HepG2 (cell line): ENCODE data around the gene JADE2. TPM values are rescaled to one million over a fixed set of nuclear protein-coding genes. Genes with fewer than 3 reads are reported as not detected.
A peak's percentile ranks its signal among the peaks of the same experiment; 100 is the strongest.

Experiments used
- ATAC-seq: fragments of 200-7000 bp; cut with Tn5 transposase; 3 replicates; pipeline ENCODE4 v1.9.1; 2020; ENCODE audit warnings: mild to moderate bottlenecking, moderate library complexity
- BruUV-seq: library from RNA; stranded (reverse); fragments of 400-500 nt; replicated peaks from 2 replicates; lab custom pipeline; 2021; lab: Mats Ljungman, UMichigan
- CTCF ChIA-PET: fragments of 300-600 bp; formaldehyde crosslinking; extraction: SDS; loops from one replicate; lab custom pipeline; 2021; ENCODE audit warnings: low total read pairs, inconsistent platforms, low intra/inter-chr PET ratio; lab: Yijun Ruan, JAX
- POLR2A ChIA-PET: fragments of 350-600 bp; sonication (Branson Sonifier 250); formaldehyde crosslinking; loops from one replicate; lab custom pipeline; 2020; ENCODE audit warnings: antibody characterized with exemption, inconsistent platforms; lab: Yijun Ruan, JAX
- DNase-seq: peaks from one replicate; pipeline ENCODE4 v3.0.0-alpha.2; 2015; ENCODE audit warnings: low spot score
- FAIRE-seq: peaks from 3 replicates; lab custom pipeline; 2011; peaks lifted over from hg19 to GRCh38; lab: Jason Lieb, UNC
- H2AFZ ChIP-seq: one replicate; pipeline ENCODE4 v1.6.1; 2011; ENCODE audit warnings: low read length, inconsistent platforms
- H3K27ac ChIP-seq: fragments of 300-600 bp; 3 replicates; pipeline ENCODE4 v1.8.0; 2011; ENCODE audit warnings: mixed run types, mild to moderate bottlenecking, mixed read lengths, low read length, inconsistent platforms; ENCODE audit not compliant: insufficient read depth; ENCODE audit errors: extremely low read length
- H3K27me3 ChIP-seq, 2 experiments: fragments of 200-600 bp in 1 of 2; 2 replicates in 1 of 2; 3 replicates in 1 of 2; pipeline versions ENCODE4 v1.6.0 to v1.8.0; 2011; ENCODE audit warnings: low read length in 2 of 2, mild to moderate bottlenecking in 2 of 2, moderate library complexity in 2 of 2, inconsistent platforms in 1 of 2; ENCODE audit not compliant: insufficient read depth in 2 of 2, control insufficient read depth in 1 of 2
- H3K36me3 ChIP-seq, 2 experiments: fragments of 200-600 bp in 1 of 2; replicated peaks in 1 of 2; 2 replicates in 1 of 2; 3 replicates in 1 of 2; pipeline versions ENCODE4 v1.5.1 to v1.8.0; 2011; ENCODE audit warnings: low read length in 2 of 2, inconsistent platforms in 1 of 2; ENCODE audit not compliant: insufficient read depth in 2 of 2, control insufficient read depth in 1 of 2
- H3K4me1 ChIP-seq: 2 replicates; pipeline ENCODE4 v1.5.1; 2012; ENCODE audit warnings: low read length, inconsistent platforms; ENCODE audit not compliant: insufficient read depth
- H3K4me2 ChIP-seq: 2 replicates; pipeline ENCODE4 v1.6.0; 2011; ENCODE audit warnings: low read depth, low read length, inconsistent platforms
- H3K4me3 ChIP-seq, 3 experiments: fragments of 200-600 bp in 1 of 3; sonication (generic), shearing (Covaris generic) in 1 of 3; replicated peaks in 1 of 3; 2 replicates each; pipeline ENCODE4 v1.5.1; 2011 to 2016; ENCODE audit warnings: low read length in 3 of 3, inconsistent platforms in 2 of 3, low read depth in 2 of 3, mild to moderate bottlenecking in 2 of 3, control low read depth in 1 of 3, mixed read lengths in 1 of 3; ENCODE audit not compliant: insufficient read depth in 1 of 3
- H3K79me2 ChIP-seq: one replicate; pipeline ENCODE4 v1.6.1; 2011; ENCODE audit warnings: low read length, inconsistent platforms; ENCODE audit not compliant: insufficient read depth
- H3K9ac ChIP-seq: 2 replicates; pipeline ENCODE4 v1.6.0; 2011; ENCODE audit warnings: mild to moderate bottlenecking, low read depth, low read length, inconsistent platforms; ENCODE audit not compliant: insufficient read depth
- H3K9me3 ChIP-seq: 2 replicates; pipeline ENCODE4 v1.5.1; 2012; ENCODE audit warnings: mild to moderate bottlenecking, low read length
- H4K20me1 ChIP-seq: 2 replicates; pipeline ENCODE4 v1.6.0; 2011; ENCODE audit warnings: inconsistent platforms, mild to moderate bottlenecking, low read length, moderate library complexity; ENCODE audit not compliant: insufficient read depth
- ARNT2 ChIP-seq: sonication (generic); formaldehyde crosslinking; IDR thresholded peaks from 2 replicates; pipeline ENCODE4 v1.8.0; 2022; ENCODE audit warnings: mild to moderate bottlenecking, low read depth, missing genetic modification reagents, moderate library complexity
- FOSL2 ChIP-seq: sonication (generic); formaldehyde crosslinking; IDR thresholded peaks from 2 replicates; pipeline ENCODE4 v1.4.0; 2020; ENCODE audit warnings: missing genetic modification reagents
- HNRNPK ChIP-seq: fragments of 200-400 bp; formaldehyde crosslinking; IDR thresholded peaks from 2 replicates; pipeline ENCODE4 v1.6.1; 2018; ENCODE audit warnings: low read length, low read depth, moderate library complexity, mild to moderate bottlenecking; ENCODE audit not compliant: poor library complexity, severe bottlenecking
- IRF9 ChIP-seq: sonication (generic); formaldehyde crosslinking; IDR thresholded peaks from 2 replicates; pipeline ENCODE4 v1.8.0; 2022; ENCODE audit warnings: missing genetic modification reagents, mild to moderate bottlenecking, borderline replicate concordance
- LCORL ChIP-seq, 2 experiments: fragments of 450-650 bp in 1 of 2; sonication (generic) in 1 of 2; formaldehyde crosslinking in 1 of 2; IDR thresholded peaks; 2 replicates each; pipeline versions ENCODE4 v1.5.0 to v1.6.1; 2017 to 2020; ENCODE audit warnings: antibody characterized with exemption in 1 of 2, missing genetic modification reagents in 1 of 2
- RBFOX2 ChIP-seq: fragments of 200-400 bp; formaldehyde crosslinking; IDR thresholded peaks from 2 replicates; pipeline ENCODE4 v1.6.1; 2017; ENCODE audit warnings: low read depth, mild to moderate bottlenecking, low read length
- TIGD3 ChIP-seq: sonication (generic); formaldehyde crosslinking; IDR thresholded peaks from 2 replicates; pipeline ENCODE4 v1.5.1; 2020; ENCODE audit warnings: mild to moderate bottlenecking, missing genetic modification reagents, borderline replicate concordance
- WIZ ChIP-seq: sonication (generic); formaldehyde crosslinking; IDR thresholded peaks from 2 replicates; pipeline ENCODE4 v1.5.1; 2020; ENCODE audit warnings: mild to moderate bottlenecking, missing genetic modification reagents
- ZIK1 ChIP-seq: sonication (generic); formaldehyde crosslinking; IDR thresholded peaks from 2 replicates; pipeline ENCODE4 v1.5.0; 2020; ENCODE audit warnings: mild to moderate bottlenecking, low read depth, missing genetic modification reagents, borderline replicate concordance
- ZNF317 ChIP-seq: sonication (generic); formaldehyde crosslinking; IDR thresholded peaks from 2 replicates; pipeline ENCODE4 v1.5.0; 2020; ENCODE audit warnings: mild to moderate bottlenecking, missing genetic modification reagents
- ZNF382 ChIP-seq: sonication (generic); formaldehyde crosslinking; IDR thresholded peaks from 2 replicates; pipeline ENCODE4 v1.5.0; 2020; ENCODE audit warnings: missing genetic modification reagents, mild to moderate bottlenecking, borderline replicate concordance
- ZNF580 ChIP-seq: IDR thresholded peaks from 2 replicates; pipeline ENCODE4 v1.6.1; 2016; ENCODE audit warnings: low read depth, borderline replicate concordance
- ZNF660 ChIP-seq: sonication (generic); formaldehyde crosslinking; IDR thresholded peaks from 2 replicates; pipeline ENCODE4 v1.5.1; 2020; ENCODE audit warnings: mild to moderate bottlenecking, low read depth, missing genetic modification reagents, borderline replicate concordance
- WGBS: methylation state at CpG from one replicate; pipeline ENCODE4 v1.1.6; 2017; ENCODE audit warnings: low lambda C conversion rate; 5-methylcytosine and 5-hydroxymethylcytosine counted together
- in situ Hi-C: cut with HindIII; loops from 2 replicates; pipeline ENCODE4 v1.10.0; 2017; ENCODE audit warnings: low pct_unique_long_range_greater_than_20kb; ENCODE audit not compliant: extremely low pct_ligation_motif_present
- intact Hi-C: fragments of 100-400 bp; cut with micrococcal nuclease; formaldehyde crosslinking; loops from one replicate; pipeline ENCODE4 v1.10.0; 2022; ENCODE audit not compliant: unreplicated experiment
- polyA plus RNA-seq, 8 experiments: library from polyadenylated mRNA; depleted of rRNA in 3 of 8; stranded (reverse) in 7 of 8; unstranded in 1 of 8; fragments of >200 nt; fragmentation: Illumina TruSeq in 4 of 8; extraction: Trizol in 4 of 8; gene quantifications; 2 replicates each; pipeline versions ENCODE4 v1.2.1 to v1.2.3, GENCODE V29; 2011 to 2016; ENCODE audit warnings: low read depth in 4 of 8, missing spikeins in 1 of 8, mixed read lengths in 1 of 8; ENCODE audit not compliant: insufficient read depth in 1 of 8
- total RNA-seq, 5 experiments: library from RNA; depleted of rRNA; stranded (reverse); fragments of >200 nt; fragmentation: Illumina TruSeq; extraction: Trizol; gene quantifications; 2 replicates each; pipeline ENCODE4 v1.2.3, GENCODE V29; 2016; ENCODE audit warnings: low read depth in 1 of 5

Gene JADE2
- total and polyA plus RNA-seq, 2 of the 13 experiments (the other 11 are each of a cell fraction or from before 2014, with no cell fraction given), result 7.5 to 15.1 TPM

- no peak for DNase-seq
- CTCF ChIA-PET, result no interaction called here
- in situ Hi-C loops, result no loop called here
These were observed 18.0 kb upstream of the JADE2 start for GRCh38 chr5:134507452-134507851.

More at GRCh38 chr5:134507452-134507851, 18.0 kb upstream of the JADE2 start:
- no TSS peak for BruUV-seq
- Histone ChIP-seq H3K4me3 (peak overlapping the region; percentile 21 to 87 (median 72); a peak in 3 of 6 replicates), H3K9ac (peak overlapping the region; percentile 87; the same call in 1 of the 2 replicates), H3K4me1 (peaks cover 95% of the 10 kb centered on the region), H3K36me3 (no peaks in the 10 kb centered on the region), H3K4me2 (peak overlapping the region; percentile 95), H3K79me2 (peaks cover 13% of the 10 kb centered on the region), H3K27ac (peak overlapping the region; percentile 92), H3K27me3 (no peaks in the 10 kb centered on the region; a peak in 1 of 5 replicates), H2AFZ (no peak overlapping the region), H4K20me1 (no peaks in the 10 kb centered on the region), H3K9me3 (no peaks in the 10 kb centered on the region)
- intact Hi-C loops, result loop anchor here (2.0 kb wide), 1 partner anchor 19 kb away; no protein-coding TSS in a partner anchor
- FAIRE-seq (no peak), ATAC-seq (no peak)
- 0 out of 2 replicates have a peak, but pooled peaks have one; percentile 36 for TF ChIP-seq ZNF317 (CRISPR knock-in tag)
- no peak for TF ChIP-seq ZNF580 (CRISPR knock-in tag)
- no peak for TF ChIP-seq ZNF660 (CRISPR knock-in tag)
- no peak for TF ChIP-seq ZNF382 (CRISPR knock-in tag)
- no peak for TF ChIP-seq TIGD3 (CRISPR knock-in tag)
- TF ChIP-seq RBFOX2, result no peak
- no peak for TF ChIP-seq ZIK1
- no peak for TF ChIP-seq WIZ (CRISPR knock-in tag)
- TF ChIP-seq HNRNPK, result no peak
- TF ChIP-seq IRF9 (CRISPR knock-in tag), result 0 out of 2 replicates have a peak, but pooled peaks have one; percentile 51
- TF ChIP-seq FOSL2 (CRISPR knock-in tag), result peak; percentile 41
- TF ChIP-seq ARNT2, result 0 out of 2 replicates have a peak, but pooled peaks have one; percentile 51
- no peak for TF ChIP-seq LCORL (IDR thresholded peaks at IDR 0.05)
- 0 out of 2 replicates have a peak, but pooled peaks have one; percentile 23 for TF ChIP-seq LCORL (CRISPR knock-in tag; IDR thresholded peaks at IDR 0.05)
- POLR2A ChIA-PET, result interaction anchor here (0.6 to 7.2 kb wide), 5 partner anchors 13 to 152 kb away, joined by 3 to 181 read pairs (median 85); partner anchors contain the start of genes CDKN2AIPNL and JADE2
- 73% methylated on average over 4 of the region's 6 CpGs for WGBS
